ENCODE results near the gene COL28A1. TPM values are rescaled to one million over a fixed set of nuclear protein-coding genes. Genes with fewer than 3 reads are reported as not detected.

COL28A1 gene
- polyA plus RNA-seq, 1 donor (not counting 4 experiments of a cell fraction or from before 2014, with no cell fraction given) = 0.13 TPM

- no peak overlapping the region for H3K4me3 ChIP-seq (ENCODE audit: control insufficient read depth in 2 of 3, extremely low read depth in 1 of 3, insufficient read depth in 2 of 3, low read depth in 1 of 3, low read length in 3 of 3)
- no peaks in the 10 kb centered on the region for H3K79me2 ChIP-seq (ENCODE audit: control insufficient read depth, insufficient read depth, low read length)
- FAIRE-seq (no peak), DNase-seq (ENCODE audit: low read depth, low spot score) (no peak)
- H4K20me1 ChIP-seq (ENCODE audit: control insufficient read depth, extremely low read depth, insufficient read depth, low read length) = no peaks in the 10 kb centered on the region
- H2AFZ ChIP-seq (ENCODE audit: control insufficient read depth, low read length) = no peak overlapping the region
- no peaks in the 10 kb centered on the region for H3K9me1 ChIP-seq (ENCODE audit: control insufficient read depth, extremely low read depth, insufficient read depth, low read length)
- dilution Hi-C loops (cut with MboI; ENCODE audit: extremely low pct_ligation_motif_present, low sequenced_read_pairs) = no loop called here
- peak overlapping the region; percentile 43 for H3K27ac ChIP-seq (ENCODE audit: control insufficient read depth, insufficient read depth, low read length)
- H3K9me3 ChIP-seq (ENCODE audit: control insufficient read depth, low read depth, low read length) = no peaks in the 10 kb centered on the region
- H3K36me3 ChIP-seq (ENCODE audit: control insufficient read depth in 2 of 2, extremely low read depth in 1 of 2, insufficient read depth in 2 of 2, low read length in 2 of 2) = no peaks in the 10 kb centered on the region
- peak overlapping the region; percentile 18 for H3K4me2 ChIP-seq (ENCODE audit: control insufficient read depth, extremely low read depth, insufficient read depth, low read depth, low read length)
- TF ChIP-seq EZH2 (IDR thresholded peaks at IDR 0.05; ENCODE audit: low read length) = no peak
- TF ChIP-seq, protein P1, sequence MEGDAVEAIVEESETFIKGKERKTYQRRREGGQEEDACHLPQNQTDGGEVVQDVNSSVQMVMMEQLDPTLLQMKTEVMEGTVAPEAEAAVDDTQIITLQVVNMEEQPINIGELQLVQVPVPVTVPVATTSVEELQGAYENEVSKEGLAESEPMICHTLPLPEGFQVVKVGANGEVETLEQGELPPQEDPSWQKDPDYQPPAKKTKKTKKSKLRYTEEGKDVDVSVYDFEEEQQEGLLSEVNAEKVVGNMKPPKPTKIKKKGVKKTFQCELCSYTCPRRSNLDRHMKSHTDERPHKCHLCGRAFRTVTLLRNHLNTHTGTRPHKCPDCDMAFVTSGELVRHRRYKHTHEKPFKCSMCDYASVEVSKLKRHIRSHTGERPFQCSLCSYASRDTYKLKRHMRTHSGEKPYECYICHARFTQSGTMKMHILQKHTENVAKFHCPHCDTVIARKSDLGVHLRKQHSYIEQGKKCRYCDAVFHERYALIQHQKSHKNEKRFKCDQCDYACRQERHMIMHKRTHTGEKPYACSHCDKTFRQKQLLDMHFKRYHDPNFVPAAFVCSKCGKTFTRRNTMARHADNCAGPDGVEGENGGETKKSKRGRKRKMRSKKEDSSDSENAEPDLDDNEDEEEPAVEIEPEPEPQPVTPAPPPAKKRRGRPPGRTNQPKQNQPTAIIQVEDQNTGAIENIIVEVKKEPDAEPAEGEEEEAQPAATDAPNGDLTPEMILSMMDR (optimal IDR thresholded peaks at IDR 0.05 in 1 of 3, IDR thresholded peaks at IDR 0.05 in 1 of 3, conservative IDR thresholded peaks at IDR 0.05 in 1 of 3; ENCODE audit: extremely low read depth in 1 of 3, insufficient read depth in 2 of 3, low read length in 3 of 3) = no peak
- no peak overlapping the region for H3K9ac ChIP-seq (ENCODE audit: control insufficient read depth, extremely low read depth, insufficient read depth, low read length)
- peaks cover 16% of the 10 kb centered on the region for H3K4me1 ChIP-seq (ENCODE audit: control insufficient read depth, extremely low read depth, insufficient read depth, low read length)
- H3K27me3 ChIP-seq (ENCODE audit: control insufficient read depth, extremely low read depth, insufficient read depth, low read length) = no peaks in the 10 kb centered on the region
These were observed 165.6 kb downstream of the COL28A1 start for GRCh38 chr7:7370076-7370475.

DNA sequence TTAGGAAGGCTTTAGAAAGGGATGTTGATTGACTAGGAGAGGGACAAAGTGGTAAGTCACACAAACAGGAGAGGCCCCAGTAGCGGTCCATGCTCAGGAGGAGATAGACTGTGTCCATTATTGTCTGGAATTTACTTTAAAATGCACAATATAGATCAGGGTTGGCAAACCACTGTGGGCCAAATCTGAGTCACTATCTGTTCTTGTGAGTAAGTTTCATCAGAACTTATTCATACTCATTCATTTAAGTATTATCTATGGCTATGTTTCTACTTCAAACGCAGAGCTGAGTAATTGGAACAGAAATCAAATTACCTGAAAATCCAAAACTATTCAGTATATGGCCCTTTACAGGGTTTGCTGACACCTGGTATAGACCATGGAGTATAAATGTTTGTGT, 166.5 kb downstream of the COL28A1 start:
- Histone ChIP-seq H3K36me3 (ENCODE audit: control insufficient read depth in 2 of 2, extremely low read depth in 1 of 2, insufficient read depth in 2 of 2, low read length in 2 of 2) (no peaks in the 10 kb centered on the region), H3K4me3 (ENCODE audit: control insufficient read depth in 2 of 3, extremely low read depth in 1 of 3, insufficient read depth in 2 of 3, low read depth in 1 of 3, low read length in 3 of 3) (no peak overlapping the region), H3K4me1 (ENCODE audit: control insufficient read depth, extremely low read depth, insufficient read depth, low read length) (peaks cover 16% of the 10 kb centered on the region), H2AFZ (ENCODE audit: control insufficient read depth, low read length) (no peak overlapping the region), H3K9me3 (ENCODE audit: control insufficient read depth, low read depth, low read length) (no peaks in the 10 kb centered on the region), H3K9me1 (ENCODE audit: control insufficient read depth, extremely low read depth, insufficient read depth, low read length) (no peaks in the 10 kb centered on the region), H3K9ac (ENCODE audit: control insufficient read depth, extremely low read depth, insufficient read depth, low read length) (no peak overlapping the region), H3K27ac (ENCODE audit: control insufficient read depth, insufficient read depth, low read length) (peak overlapping the region; percentile 43), H4K20me1 (ENCODE audit: control insufficient read depth, extremely low read depth, insufficient read depth, low read length) (no peaks in the 10 kb centered on the region), H3K27me3 (ENCODE audit: control insufficient read depth, extremely low read depth, insufficient read depth, low read length) (no peaks in the 10 kb centered on the region), H3K4me2 (ENCODE audit: control insufficient read depth, extremely low read depth, insufficient read depth, low read depth, low read length) (no peak overlapping the region), H3K79me2 (ENCODE audit: control insufficient read depth, insufficient read depth, low read length) (no peaks in the 10 kb centered on the region)
- no peak for TF ChIP-seq EZH2 (IDR thresholded peaks at IDR 0.05; ENCODE audit: low read length)
- TF ChIP-seq, protein P1 (optimal IDR thresholded peaks at IDR 0.05 in 1 of 3, IDR thresholded peaks at IDR 0.05 in 1 of 3, conservative IDR thresholded peaks at IDR 0.05 in 1 of 3; ENCODE audit: extremely low read depth in 1 of 3, insufficient read depth in 2 of 3, low read length in 3 of 3) = no peak
- dilution Hi-C loops (cut with MboI; ENCODE audit: extremely low pct_ligation_motif_present, low sequenced_read_pairs) = no loop called here
- no peak for DNase-seq (ENCODE audit: low read depth, low spot score)
- no peak for FAIRE-seq
